Measurements from ENCODE around the gene FER1L5.

The FER1L5 gene

GRCh38 chr2:96642564-96643360 is at the start of gene FER1L5:
TSS of gene FER1L5 (plus strand) at chr2:96642764. CDS start at chr2:96642837, 73 bp downstream.
- peak; percentile 26 for DNase-seq (ENCODE audit: low read depth, low spot score)

- no peak for DNase-seq (ENCODE audit: low read depth, low spot score)
Observed at GRCh38 chr2:96594282-96594681, 48.3 kb upstream of the FER1L5 start.

GRCh38 chr2:96594691-96595152 is 47.8 kb upstream of the FER1L5 start:
- DNase-seq (ENCODE audit: low read depth, low spot score), result no peak

- no peak for DNase-seq (ENCODE audit: low read depth, low spot score)
Observed at GRCh38 chr2:96596596-96596995, 46.0 kb upstream of the FER1L5 start.

- DNase-seq (ENCODE audit: low read depth, low spot score), result no peak
Observed at GRCh38 chr2:96599941-96600340, 42.6 kb upstream of the FER1L5 start.

- DNase-seq (ENCODE audit: low read depth, low spot score), result no peak
Observed at GRCh38 chr2:96601382-96602292, 40.9 kb upstream of the FER1L5 start.

- DNase-seq (ENCODE audit: low read depth, low spot score), result no peak
Observed at GRCh38 chr2:96602330-96602823, 40.2 kb upstream of the FER1L5 start.

GRCh38 chr2:96604104-96604503 is 38.5 kb upstream of the FER1L5 start:
- DNase-seq (ENCODE audit: low read depth, low spot score), result no peak

GRCh38 chr2:96608469-96609455 is 33.8 kb upstream of the FER1L5 start:
- DNase-seq (ENCODE audit: low read depth, low spot score), result no peak

GRCh38 chr2:96616128-96616527 is 26.4 kb upstream of the FER1L5 start:
- DNase-seq (ENCODE audit: low read depth, low spot score), result no peak

GRCh38 chr2:96616535-96616934 is 26.0 kb upstream of the FER1L5 start:
- DNase-seq (ENCODE audit: low read depth, low spot score), result no peak

GRCh38 chr2:96617012-96617411 is 25.6 kb upstream of the FER1L5 start:
- no peak for DNase-seq (ENCODE audit: low read depth, low spot score)

GRCh38 chr2:96618596-96619283 is 23.8 kb upstream of the FER1L5 start:
- no peak for DNase-seq (ENCODE audit: low read depth, low spot score)

- no peak for DNase-seq (ENCODE audit: low read depth, low spot score)
Observed at GRCh38 chr2:96622544-96622943, 20.0 kb upstream of the FER1L5 start.

- DNase-seq (ENCODE audit: low read depth, low spot score), result no peak
Observed at GRCh38 chr2:96623116-96623515, 19.4 kb upstream of the FER1L5 start.

- no peak for DNase-seq (ENCODE audit: low read depth, low spot score)
Observed at GRCh38 chr2:96625571-96626552, 16.7 kb upstream of the FER1L5 start.

GRCh38 chr2:96626553-96626942 is 16.0 kb upstream of the FER1L5 start:
- DNase-seq (ENCODE audit: low read depth, low spot score), result no peak

- DNase-seq (ENCODE audit: low read depth, low spot score), result no peak
Observed at GRCh38 chr2:96631804-96632435, 10.6 kb upstream of the FER1L5 start.

GRCh38 chr2:96633641-96634040 is 8.9 kb upstream of the FER1L5 start:
- DNase-seq (ENCODE audit: low read depth, low spot score), result no peak

All from smooth muscle cell of the brain vasculature (primary cell).